ENCODE measurements around the gene TRPM3.

Gene TRPM3

DNA sequence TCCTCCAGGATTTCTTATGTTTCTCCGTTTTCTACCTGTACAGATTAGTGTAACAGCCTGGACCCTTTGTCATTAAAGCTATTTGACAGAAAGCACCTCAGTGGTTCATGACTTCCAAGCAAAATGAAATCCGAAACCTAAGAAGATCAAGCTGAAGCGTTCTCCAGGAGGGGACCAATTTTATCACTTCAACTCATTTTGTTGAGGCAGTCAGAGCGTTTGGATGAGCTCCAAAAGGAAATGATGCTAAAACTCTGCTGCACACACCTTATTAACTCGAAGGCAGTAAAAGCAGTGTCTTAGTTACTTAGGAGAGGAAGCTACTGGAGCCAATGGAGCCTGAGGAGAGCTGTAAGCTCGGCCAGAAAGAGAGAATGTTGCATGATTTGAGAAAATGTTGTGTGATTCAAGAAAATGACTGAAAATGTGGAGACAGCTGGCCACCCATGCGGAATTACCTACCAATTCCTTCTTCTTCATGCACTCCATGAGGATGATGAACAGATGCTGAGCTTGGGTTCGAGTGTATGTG is 360.2 kb downstream of the TRPM3 start:
- no peak for DNase-seq (ENCODE audit: low spot score)
- in situ Hi-C loops (cut with MboI; ENCODE audit: low sequenced_read_pairs, unreplicated experiment), result no loop called here
- TF ChIP-seq, protein P1, sequence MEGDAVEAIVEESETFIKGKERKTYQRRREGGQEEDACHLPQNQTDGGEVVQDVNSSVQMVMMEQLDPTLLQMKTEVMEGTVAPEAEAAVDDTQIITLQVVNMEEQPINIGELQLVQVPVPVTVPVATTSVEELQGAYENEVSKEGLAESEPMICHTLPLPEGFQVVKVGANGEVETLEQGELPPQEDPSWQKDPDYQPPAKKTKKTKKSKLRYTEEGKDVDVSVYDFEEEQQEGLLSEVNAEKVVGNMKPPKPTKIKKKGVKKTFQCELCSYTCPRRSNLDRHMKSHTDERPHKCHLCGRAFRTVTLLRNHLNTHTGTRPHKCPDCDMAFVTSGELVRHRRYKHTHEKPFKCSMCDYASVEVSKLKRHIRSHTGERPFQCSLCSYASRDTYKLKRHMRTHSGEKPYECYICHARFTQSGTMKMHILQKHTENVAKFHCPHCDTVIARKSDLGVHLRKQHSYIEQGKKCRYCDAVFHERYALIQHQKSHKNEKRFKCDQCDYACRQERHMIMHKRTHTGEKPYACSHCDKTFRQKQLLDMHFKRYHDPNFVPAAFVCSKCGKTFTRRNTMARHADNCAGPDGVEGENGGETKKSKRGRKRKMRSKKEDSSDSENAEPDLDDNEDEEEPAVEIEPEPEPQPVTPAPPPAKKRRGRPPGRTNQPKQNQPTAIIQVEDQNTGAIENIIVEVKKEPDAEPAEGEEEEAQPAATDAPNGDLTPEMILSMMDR (IDR thresholded peaks at IDR 0.05; ENCODE audit: borderline replicate concordance, control extremely low read depth, extremely low read depth, insufficient read depth, missing control alignments), result no peak

DNA sequence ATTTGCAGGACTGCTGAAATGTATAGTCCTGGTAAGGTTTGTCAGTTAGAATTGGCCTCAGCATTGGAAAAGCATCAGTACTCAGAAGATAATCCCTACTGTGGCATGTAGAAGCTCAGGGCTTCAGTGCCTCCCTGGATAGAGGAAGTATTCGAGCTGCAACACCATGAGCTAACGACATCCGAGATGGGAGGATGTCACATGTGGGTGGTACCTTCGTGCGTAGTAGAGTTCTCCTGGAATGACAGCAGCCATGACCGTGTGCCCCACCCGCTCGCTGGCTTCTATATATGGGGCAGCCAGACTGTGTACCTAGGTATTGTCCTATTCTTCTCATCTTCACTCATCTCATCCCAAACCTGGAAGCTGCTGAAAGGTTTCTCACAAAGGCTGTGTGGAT is 361.2 kb downstream of the TRPM3 start:
- TF ChIP-seq, protein P1 (IDR thresholded peaks at IDR 0.05; ENCODE audit: borderline replicate concordance, control extremely low read depth, extremely low read depth, insufficient read depth, missing control alignments), result no peak
- in situ Hi-C loops (cut with MboI; ENCODE audit: low sequenced_read_pairs, unreplicated experiment), result no loop called here
- no peak for DNase-seq (ENCODE audit: low spot score)

DNA sequence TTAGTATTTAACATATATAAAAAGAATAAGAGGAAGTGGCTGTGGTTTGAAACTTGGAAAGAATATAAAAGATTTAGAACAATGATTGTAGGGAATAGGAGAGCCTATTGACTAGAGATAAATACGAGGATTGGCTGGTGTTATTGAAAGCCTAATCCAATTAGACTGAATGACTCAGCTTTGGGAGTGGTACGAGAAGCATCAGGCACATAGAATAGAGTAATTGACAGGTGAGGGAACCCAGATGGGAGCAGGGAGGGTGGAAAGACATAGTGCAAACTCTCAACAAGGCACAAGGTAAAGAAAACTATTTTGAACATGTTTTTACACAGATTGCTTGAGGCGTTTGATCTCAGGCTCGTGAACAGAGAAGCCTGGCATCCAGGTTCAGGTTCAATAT is 368.1 kb downstream of the TRPM3 start:
- DNase-seq (ENCODE audit: low spot score), result no peak
- in situ Hi-C loops (cut with MboI; ENCODE audit: low sequenced_read_pairs, unreplicated experiment), result no loop called here
- TF ChIP-seq, protein P1 (IDR thresholded peaks at IDR 0.05; ENCODE audit: borderline replicate concordance, control extremely low read depth, extremely low read depth, insufficient read depth, missing control alignments), result no peak

- TF ChIP-seq, protein P1 (IDR thresholded peaks at IDR 0.05; ENCODE audit: borderline replicate concordance, control extremely low read depth, extremely low read depth, insufficient read depth, missing control alignments), result no peak
- in situ Hi-C loops (cut with MboI; ENCODE audit: low sequenced_read_pairs, unreplicated experiment), result no loop called here
- no peak for DNase-seq (ENCODE audit: low spot score)
These were observed 372.4 kb downstream of the TRPM3 start for GRCh38 chr9:70749066-70749465.

GRCh38 chr9:70747261-70747718 is 374.1 kb downstream of the TRPM3 start:
- DNase-seq (ENCODE audit: low spot score), result no peak
- TF ChIP-seq, protein P1 (IDR thresholded peaks at IDR 0.05; ENCODE audit: borderline replicate concordance, control extremely low read depth, extremely low read depth, insufficient read depth, missing control alignments), result no peak
- in situ Hi-C loops (cut with MboI; ENCODE audit: low sequenced_read_pairs, unreplicated experiment), result no loop called here

GRCh38 chr9:70746760-70747159 is 374.7 kb downstream of the TRPM3 start:
- TF ChIP-seq, protein P1 (IDR thresholded peaks at IDR 0.05; ENCODE audit: borderline replicate concordance, control extremely low read depth, extremely low read depth, insufficient read depth, missing control alignments), result no peak
- DNase-seq (ENCODE audit: low spot score), result no peak
- in situ Hi-C loops (cut with MboI; ENCODE audit: low sequenced_read_pairs, unreplicated experiment), result no loop called here

Data from GM13976 (cell line).